H1 (cell line): ENCODE data around the gene NXT1. TPM values are rescaled to one million over a fixed set of nuclear protein-coding genes. Genes with fewer than 3 reads are reported as not detected.

Experiments used
- CTCF ChIA-PET: fragments of 300-600 bp; sonication (Branson Sonifier 250); formaldehyde crosslinking; loops from one replicate; lab custom pipeline; 2021; ENCODE audit not compliant: partially characterized antibody; lab: Charles Lee
- POLR2A ChIA-PET: fragments of 300-600 bp; sonication (Branson Sonifier 250); formaldehyde crosslinking; loops from one replicate; lab custom pipeline; 2021; ENCODE audit warnings: inconsistent platforms; ENCODE audit not compliant: partially characterized antibody; lab: Charles Lee
- DNase-seq, 2 experiments: peaks; one replicate each; pipeline versions ENCODE4 v3.0.0 to v3.0.0-alpha.2; 2010 to 2022; ENCODE audit warnings: low spot score in 2 of 2, low read depth in 1 of 2, mixed read lengths in 1 of 2
- FAIRE-seq: peaks from 2 replicates; lab custom pipeline; 2011; peaks lifted over from hg19 to GRCh38; lab: Jason Lieb, UNC
- H2AFZ ChIP-seq: 2 replicates; pipeline ENCODE4 v1.8.1; 2012; ENCODE audit warnings: low read length, inconsistent platforms
- H2AK5ac ChIP-seq: 2 replicates; pipeline ENCODE4 v1.6.1; 2013; ENCODE audit warnings: low read depth, low read length
- H2BK120ac ChIP-seq: replicated peaks from 2 replicates; pipeline ENCODE3; 2013; ENCODE audit warnings: low read depth, low read length, inconsistent platforms
- H2BK12ac ChIP-seq: 2 replicates; pipeline ENCODE4 v1.6.1; 2013; ENCODE audit warnings: low read depth, low read length
- H2BK15ac ChIP-seq: 2 replicates; pipeline ENCODE4 v1.6.1; 2013; ENCODE audit warnings: low read length
- H2BK20ac ChIP-seq: 2 replicates; pipeline ENCODE4 v1.6.1; 2013; ENCODE audit warnings: low read length
- H2BK5ac ChIP-seq: 2 replicates; pipeline ENCODE4 v1.6.1; 2013; ENCODE audit warnings: low read depth, low read length
- H3K14ac ChIP-seq: 2 replicates; pipeline ENCODE4 v1.6.1; 2013; ENCODE audit warnings: inconsistent platforms; ENCODE audit not compliant: insufficient read length
- H3K18ac ChIP-seq: 2 replicates; pipeline ENCODE4 v1.6.1; 2013; ENCODE audit warnings: low read length; ENCODE audit errors: extremely low read depth
- H3K23ac ChIP-seq: 2 replicates; pipeline ENCODE4 v1.6.1; 2013; ENCODE audit warnings: inconsistent platforms; ENCODE audit not compliant: insufficient read length
- H3K23me2 ChIP-seq: 2 replicates; pipeline ENCODE4 v1.6.1; 2013; ENCODE audit warnings: low read depth, low read length
- H3K27ac ChIP-seq: 2 replicates; pipeline ENCODE4 v1.6.1; 2011; ENCODE audit warnings: low read depth, low read length, inconsistent platforms
- H3K27me3 ChIP-seq, 4 experiments: replicated peaks in 1 of 4; 1 replicate in 1 of 4; 2 replicates in 3 of 4; pipeline versions ENCODE4 v1.6.1 to v1.8.1; 2011 to 2013; ENCODE audit warnings: low read length in 3 of 4, mild to moderate bottlenecking in 3 of 4, inconsistent platforms in 2 of 4, mixed read lengths in 2 of 4, moderate library complexity in 1 of 4; ENCODE audit not compliant: control insufficient read depth in 3 of 4, insufficient read depth in 3 of 4; ENCODE audit errors: extremely low read depth in 1 of 4
- H3K36me3 ChIP-seq, 4 experiments: 2 replicates each; pipeline versions ENCODE4 v1.6.1 to v1.8.1; 2011 to 2013; ENCODE audit warnings: mild to moderate bottlenecking in 4 of 4, low read length in 3 of 4, moderate library complexity in 2 of 4, control low read depth in 1 of 4, inconsistent platforms in 1 of 4; ENCODE audit not compliant: insufficient read depth in 4 of 4, control insufficient read depth in 2 of 4
- H3K4ac ChIP-seq: replicated peaks from 2 replicates; pipeline ENCODE3; 2013; ENCODE audit warnings: low read length, low read depth, mixed read lengths, inconsistent platforms; ENCODE audit not compliant: insufficient read length
- H3K4me1 ChIP-seq, 4 experiments: replicated peaks in 1 of 4; 1 replicate in 1 of 4; 2 replicates in 3 of 4; pipeline versions ENCODE4 v1.6.1 to v1.8.1; 2011 to 2013; ENCODE audit warnings: low read length in 3 of 4, inconsistent platforms in 2 of 4, mixed read lengths in 1 of 4; ENCODE audit not compliant: insufficient read depth in 4 of 4, control insufficient read depth in 3 of 4
- H3K4me2 ChIP-seq, 2 experiments: 2 replicates each; pipeline versions ENCODE4 v1.6.1 to v1.8.1; 2011 to 2013; ENCODE audit warnings: low read depth in 2 of 2, low read length in 2 of 2, control low read depth in 1 of 2, inconsistent platforms in 1 of 2, mild to moderate bottlenecking in 1 of 2; ENCODE audit not compliant: insufficient read depth in 1 of 2
- H3K4me3 ChIP-seq, 4 experiments: fragments of 200-600, 300-600 bp in 1 of 4; sonication (generic), shearing (Covaris generic), sonication (Bioruptor Twin) in 1 of 4; 2 replicates each; pipeline versions ENCODE4 v1.5.1 to v1.8.1; 2011 to 2016; ENCODE audit warnings: low read length in 4 of 4, low read depth in 3 of 4, control low read depth in 2 of 4, inconsistent platforms in 2 of 4, mild to moderate bottlenecking in 2 of 4, mixed read lengths in 1 of 4, moderate library complexity in 1 of 4; ENCODE audit not compliant: insufficient read depth in 2 of 4; ENCODE audit errors: extremely low read depth in 1 of 4
- H3K56ac ChIP-seq: replicated peaks from 2 replicates; pipeline ENCODE3; 2013; ENCODE audit warnings: low read depth, mild to moderate bottlenecking, mixed read lengths, low read length, inconsistent platforms; ENCODE audit not compliant: insufficient read length
- H3K79me1 ChIP-seq: 2 replicates; pipeline ENCODE4 v1.6.1; 2013; ENCODE audit warnings: low read depth, low read length, control low read depth
- H3K79me2 ChIP-seq, 2 experiments: 2 replicates each; pipeline versions ENCODE4 v1.6.1 to v1.8.1; 2012 to 2013; ENCODE audit warnings: low read length in 2 of 2, mild to moderate bottlenecking in 2 of 2, inconsistent platforms in 1 of 2; ENCODE audit not compliant: insufficient read depth in 2 of 2, control insufficient read depth in 1 of 2
- H3K9ac ChIP-seq, 4 experiments: replicated peaks in 1 of 4; 1 replicate in 1 of 4; 2 replicates in 3 of 4; pipeline versions ENCODE4 v1.6.1 to v1.8.1; 2011 to 2013; ENCODE audit warnings: low read depth in 3 of 4, low read length in 3 of 4, control low read depth in 2 of 4, mild to moderate bottlenecking in 2 of 4, moderate library complexity in 2 of 4, inconsistent platforms in 1 of 4; ENCODE audit errors: extremely low read depth in 1 of 4
- H3K9me3 ChIP-seq, 2 experiments: 2 replicates each; pipeline versions ENCODE4 v1.6.1 to v1.8.1; 2012 to 2013; ENCODE audit warnings: mild to moderate bottlenecking in 2 of 2, moderate library complexity in 2 of 2, control low read depth in 1 of 2, inconsistent platforms in 1 of 2, low read depth in 1 of 2, low read length in 1 of 2, mixed read lengths in 1 of 2; ENCODE audit not compliant: insufficient read depth in 2 of 2
- H4K20me1 ChIP-seq, 2 experiments: replicated peaks in 1 of 2; 2 replicates each; pipeline versions ENCODE3 to v1.8.1; 2011 to 2013; ENCODE audit warnings: inconsistent platforms in 2 of 2, low read length in 2 of 2, mild to moderate bottlenecking in 1 of 2; ENCODE audit not compliant: insufficient read depth in 2 of 2, control insufficient read depth in 1 of 2
- H4K5ac ChIP-seq: 2 replicates; pipeline ENCODE4 v1.6.1; 2013; ENCODE audit warnings: low read length, low read depth, mixed read lengths, inconsistent platforms; ENCODE audit not compliant: insufficient read length
- H4K8ac ChIP-seq: 2 replicates; pipeline ENCODE4 v1.8.0; 2013; ENCODE audit warnings: mild to moderate bottlenecking, moderate library complexity, low read length, inconsistent platforms; ENCODE audit not compliant: insufficient read depth; ENCODE audit errors: extremely low read depth
- H4K91ac ChIP-seq: replicated peaks from 2 replicates; pipeline ENCODE3; 2013; ENCODE audit warnings: low read length, mixed read lengths, inconsistent platforms; ENCODE audit not compliant: insufficient read length
- CHD2 ChIP-seq: IDR thresholded peaks from 2 replicates; pipeline ENCODE4 v1.6.1; 2012; ENCODE audit warnings: low read length, improper control_type of control experiment
- EGR1 ChIP-seq: IDR thresholded peaks from 2 replicates; pipeline ENCODE4 v1.6.1; 2011; ENCODE audit warnings: low read depth, low read length, borderline replicate concordance
- JUN ChIP-seq: IDR thresholded peaks from 2 replicates; pipeline ENCODE4 v1.6.1; 2011; ENCODE audit warnings: low read depth, mild to moderate bottlenecking, improper control_type of control experiment, low read length
- KDM4A ChIP-seq: IDR thresholded peaks from one replicate; pipeline ENCODE4 v1.7.1; 2012; ENCODE audit warnings: low read depth, mild to moderate bottlenecking, moderate library complexity, low read length, inconsistent platforms; ENCODE audit not compliant: severe bottlenecking
- RAD21 ChIP-seq, 2 experiments: IDR thresholded peaks in 1 of 2; conservative IDR thresholded peaks in 1 of 2; 2 replicates each; pipeline ENCODE4 v1.6.1; 2011; ENCODE audit warnings: low read depth in 2 of 2, low read length in 2 of 2, improper control_type of control experiment in 1 of 2, inconsistent platforms in 1 of 2, mild to moderate bottlenecking in 1 of 2, moderate library complexity in 1 of 2
- SIN3A ChIP-seq, 2 experiments: IDR thresholded peaks in 1 of 2; conservative IDR thresholded peaks in 1 of 2; 2 replicates each; pipeline ENCODE4 v1.6.1; 2011 to 2012; ENCODE audit warnings: low read length in 2 of 2, improper control_type of control experiment in 1 of 2, low read depth in 1 of 2, mild to moderate bottlenecking in 1 of 2
- SIRT6 ChIP-seq: IDR thresholded peaks from one replicate; pipeline ENCODE4 v1.7.1; 2012; ENCODE audit warnings: low read length, inconsistent platforms
- SRF ChIP-seq: IDR thresholded peaks from 2 replicates; pipeline ENCODE4 v1.6.1; 2011; ENCODE audit warnings: mild to moderate bottlenecking, low read depth, low read length, moderate library complexity
- TEAD4 ChIP-seq: IDR thresholded peaks from 2 replicates; pipeline ENCODE4 v1.6.1; 2012; ENCODE audit warnings: low read depth, low read length, inconsistent platforms, mixed read lengths
- YY1 ChIP-seq: IDR thresholded peaks from 2 replicates; pipeline ENCODE4 v1.6.1; 2011; ENCODE audit warnings: low read depth, mild to moderate bottlenecking, low read length
- WGBS, 2 experiments: shearing (Covaris generic) in 1 of 2; methylation state at CpG; one replicate each; pipeline versions ENCODE4 v1.1.6 to v1.1.7; 2013 to 2015; ENCODE audit warnings: low lambda C conversion rate in 2 of 2, mixed read lengths in 2 of 2, inconsistent platforms in 1 of 2, low coverage in 1 of 2, missing lambda C conversion rate in 1 of 2; ENCODE audit not compliant: insufficient replicate concordance in 2 of 2, insufficient coverage in 1 of 2, insufficient read length in 1 of 2; ENCODE audit errors: extremely low coverage in 1 of 2, missing lambda C conversion rate in 1 of 2; 5-methylcytosine and 5-hydroxymethylcytosine counted together
- polyA plus RNA-seq, 7 experiments: library from polyadenylated mRNA; depleted of rRNA in 3 of 7; stranded (reverse) in 5 of 7; unstranded in 2 of 7; fragments of >200 nt in 5 of 7; fragments of 200-250 nt in 2 of 7; gene quantifications; 1 replicate in 5 of 7; 2 replicates in 1 of 7; 4 replicates in 1 of 7; pipeline versions ENCODE4 v1.2.1 to v1.2.3, GENCODE V29; 2011 to 2013; ENCODE audit warnings: missing spikeins in 2 of 7, mixed read lengths in 2 of 7
- total RNA-seq: library from RNA; stranded (reverse); fragmentation: NEBNext Ultra II Directional; extraction: Animal tissue kit (Norgen Biotek cat#: 25700); gene quantifications from 2 replicates; pipeline ENCODE4 v1.2.1, GENCODE V29; 2021
- TF ChIP-seq, protein P1 (sequence below): IDR thresholded peaks from 2 replicates; pipeline ENCODE4 v1.6.1; 2012; ENCODE audit warnings: inconsistent platforms
- TF ChIP-seq, protein P2 (sequence below): IDR thresholded peaks from 2 replicates; pipeline ENCODE4 v1.6.1; 2011; ENCODE audit warnings: low read length, improper control_type of control experiment

The NXT1 gene
- total and polyA plus RNA-seq, 2 of the 8 experiments (the other 6 are each of a cell fraction or from before 2014, with no cell fraction given): 23.1 to 26.5 TPM

DNA sequence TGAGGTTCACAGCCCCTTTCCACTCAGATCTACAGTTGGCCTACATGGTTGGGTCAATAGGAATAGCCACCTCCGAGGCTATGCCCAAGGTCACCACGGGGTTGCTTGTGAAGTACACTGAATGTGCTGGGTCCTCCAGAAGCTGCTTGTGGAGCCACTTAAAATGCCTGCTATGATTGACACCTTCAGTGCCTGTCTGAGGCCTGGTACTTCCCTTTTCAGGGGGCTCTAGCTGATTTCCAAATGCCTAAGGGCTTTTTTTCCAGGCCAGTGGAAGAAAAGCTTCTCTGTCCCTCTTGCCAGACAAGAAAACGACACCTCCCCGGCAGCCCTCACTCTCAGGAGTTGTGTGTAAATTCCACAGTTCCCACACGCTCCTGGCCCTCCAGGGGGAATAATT lies 6.3 kb upstream of the NXT1 start:
- no peak overlapping the region for H2BK20ac ChIP-seq
- H3K27me3 ChIP-seq: no peaks in the 10 kb centered on the region
- no peak overlapping the region for H3K9ac ChIP-seq
- H2BK15ac ChIP-seq: no peak overlapping the region
- H3K4me3 ChIP-seq: no peak overlapping the region
- H3K14ac ChIP-seq: no peak overlapping the region
- H2AFZ ChIP-seq: no peak overlapping the region
- H4K5ac ChIP-seq: no peak overlapping the region
- TF ChIP-seq SRF (no peak), YY1 (no peak), TEAD4 (no peak), JUN (no peak), EGR1 (no peak), SIRT6 (no peak), RAD21 (IDR thresholded peaks at IDR 0.05 in 1 of 2, conservative IDR thresholded peaks at IDR 0.05 in 1 of 2; ENCODE audit: low read depth in 2 of 2, low read length in 2 of 2) (no peak), SIN3A (conservative IDR thresholded peaks at IDR 0.05 in 1 of 2, IDR thresholded peaks at IDR 0.05 in 1 of 2; ENCODE audit: low read depth in 1 of 2, low read length in 2 of 2) (no peak), KDM4A (no peak), CHD2 (no peak)
- TF ChIP-seq, protein P1, sequence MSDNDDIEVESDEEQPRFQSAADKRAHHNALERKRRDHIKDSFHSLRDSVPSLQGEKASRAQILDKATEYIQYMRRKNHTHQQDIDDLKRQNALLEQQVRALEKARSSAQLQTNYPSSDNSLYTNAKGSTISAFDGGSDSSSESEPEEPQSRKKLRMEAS: no peak
- TF ChIP-seq, protein P2, sequence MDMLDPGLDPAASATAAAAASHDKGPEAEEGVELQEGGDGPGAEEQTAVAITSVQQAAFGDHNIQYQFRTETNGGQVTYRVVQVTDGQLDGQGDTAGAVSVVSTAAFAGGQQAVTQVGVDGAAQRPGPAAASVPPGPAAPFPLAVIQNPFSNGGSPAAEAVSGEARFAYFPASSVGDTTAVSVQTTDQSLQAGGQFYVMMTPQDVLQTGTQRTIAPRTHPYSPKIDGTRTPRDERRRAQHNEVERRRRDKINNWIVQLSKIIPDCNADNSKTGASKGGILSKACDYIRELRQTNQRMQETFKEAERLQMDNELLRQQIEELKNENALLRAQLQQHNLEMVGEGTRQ: no peak
- H3K79me2 ChIP-seq: no peaks in the 10 kb centered on the region
- H3K9me3 ChIP-seq: peaks cover 0 to 4% of the 10 kb centered on the region in 2 experiments; a peak in 1 of 4 replicates
- H2AK5ac ChIP-seq: no peak overlapping the region
- WGBS, 2 experiments: 78% methylated on average over 5 of the region's 5 CpGs; no CpG with 5 or more reads in 1 of the 2 experiments
- H3K79me1 ChIP-seq: no peaks in the 10 kb centered on the region
- no peak overlapping the region for H3K4ac ChIP-seq
- DNase-seq (no peak), FAIRE-seq (no peak)
- POLR2A ChIA-PET: no interaction called here
- H3K27ac ChIP-seq: no peak overlapping the region
- no peak overlapping the region for H4K91ac ChIP-seq
- H3K23ac ChIP-seq: no peak overlapping the region
- no peak overlapping the region for H2BK5ac ChIP-seq
- CTCF ChIA-PET: interaction anchor here (1.2 kb wide), 1 partner anchor 24 kb away, joined by 3 read pairs; no protein-coding TSS in a partner anchor
- peaks cover 0 to 6% (median 4%) of the 10 kb centered on the region in 4 experiments; a peak in 3 of 7 replicates for H3K4me1 ChIP-seq
- no peak overlapping the region for H3K18ac ChIP-seq
- H4K20me1 ChIP-seq: no peaks in the 10 kb centered on the region
- H3K23me2 ChIP-seq: peaks cover 2% of the 10 kb centered on the region; the same call in 1 of the 2 replicates
- no peak overlapping the region for H4K8ac ChIP-seq
- H3K4me2 ChIP-seq: no peak overlapping the region
- H2BK12ac ChIP-seq: no peak overlapping the region
- H3K36me3 ChIP-seq: no peaks in the 10 kb centered on the region
- H2BK120ac ChIP-seq: no peak overlapping the region
- H3K56ac ChIP-seq: no peak overlapping the region
